ENCODE data around the gene PAGE5.

PAGE5 gene

GRCh38 chrX:55220119-55220794 lies at the start of gene PAGE5:
Gene PAGE5 (plus strand): TSS chrX:55220346. CDS start chrX:55221383, 1,037 bp downstream.
- DNase-seq = no peak

- no peak for DNase-seq
Observed at GRCh38 chrX:55187281-55187680, 32.9 kb upstream of the PAGE5 start.

GRCh38 chrX:55196688-55197087 lies 23.5 kb upstream of the PAGE5 start:
- no peak for DNase-seq

GRCh38 chrX:55201930-55202579 lies 18.1 kb upstream of the PAGE5 start:
- DNase-seq = no peak

GRCh38 chrX:55206162-55206941 lies 13.8 kb upstream of the PAGE5 start:
- DNase-seq = no peak

- DNase-seq = no peak
Observed at GRCh38 chrX:55210931-55211677, 9.0 kb upstream of the PAGE5 start.

GRCh38 chrX:55213381-55213780 lies 6.8 kb upstream of the PAGE5 start:
- DNase-seq = no peak

- DNase-seq = no peak
Observed at GRCh38 chrX:55240788-55241340, 20.7 kb downstream of the PAGE5 start.

- no peak for DNase-seq
Observed at GRCh38 chrX:55253528-55253927, 33.4 kb downstream of the PAGE5 start.

GRCh38 chrX:55260806-55261205 lies 40.7 kb downstream of the PAGE5 start:
- DNase-seq = no peak

GRCh38 chrX:55264816-55265215 lies 44.7 kb downstream of the PAGE5 start, which contains the start of gene PAGE3:
Gene PAGE3 (minus strand): TSS chrX:55264916. CDS start chrX:55263903, 1,013 bp downstream.
- no peak for DNase-seq

All from CD4-positive, alpha-beta T cell treated with Interferon gamma for 1 hour (primary cell).